ENCODE measurements around the gene DNAJC4.

DNA sequence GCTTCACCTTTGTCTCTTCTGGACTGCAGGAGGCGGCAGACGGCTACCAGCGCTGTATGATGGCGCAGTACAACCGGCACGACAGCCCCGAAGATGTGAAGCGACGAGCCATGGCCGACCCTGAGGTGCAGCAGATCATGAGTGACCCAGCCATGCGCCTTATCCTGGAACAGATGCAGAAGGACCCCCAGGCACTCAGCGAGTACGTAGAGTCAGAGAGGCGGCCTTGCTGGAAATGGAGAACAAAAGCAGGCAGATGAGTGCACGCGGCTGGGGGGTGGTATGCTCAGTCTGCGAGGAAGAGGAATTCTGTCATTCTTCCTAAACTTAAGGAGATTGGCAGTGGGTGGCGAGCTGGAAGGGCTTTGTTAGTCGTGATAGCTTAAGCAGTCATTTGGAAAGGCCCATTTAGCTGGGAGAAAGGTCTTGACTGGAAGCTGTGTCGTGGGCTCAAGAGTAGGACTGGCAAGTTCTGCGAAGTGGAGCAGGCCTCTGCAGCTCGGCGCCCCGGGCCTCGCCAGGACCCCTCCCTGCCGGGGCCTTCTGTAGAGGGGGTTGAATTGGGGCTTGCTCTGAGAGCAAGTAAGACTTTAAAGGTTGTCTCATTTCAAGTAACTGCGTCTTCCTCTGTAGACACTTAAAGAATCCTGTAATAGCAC, 26.8 kb upstream of the DNAJC4 start:
- TF ChIP-seq EZH2 (IDR thresholded peaks at IDR 0.05; ENCODE audit: insufficient read depth, poor library complexity, severe bottlenecking), result no peak
- TF ChIP-seq EZH2phosphoT487 (IDR thresholded peaks at IDR 0.05; ENCODE audit: insufficient read depth, low read depth), result no peak
